ENCODE measurements around the gene TNFAIP3.
"Not testable (repeated sequence)": the region's sequence is repeated elsewhere in the genome, so short reads cannot be mapped to it uniquely, and the experiment has no call there.

The TNFAIP3 gene

DNA sequence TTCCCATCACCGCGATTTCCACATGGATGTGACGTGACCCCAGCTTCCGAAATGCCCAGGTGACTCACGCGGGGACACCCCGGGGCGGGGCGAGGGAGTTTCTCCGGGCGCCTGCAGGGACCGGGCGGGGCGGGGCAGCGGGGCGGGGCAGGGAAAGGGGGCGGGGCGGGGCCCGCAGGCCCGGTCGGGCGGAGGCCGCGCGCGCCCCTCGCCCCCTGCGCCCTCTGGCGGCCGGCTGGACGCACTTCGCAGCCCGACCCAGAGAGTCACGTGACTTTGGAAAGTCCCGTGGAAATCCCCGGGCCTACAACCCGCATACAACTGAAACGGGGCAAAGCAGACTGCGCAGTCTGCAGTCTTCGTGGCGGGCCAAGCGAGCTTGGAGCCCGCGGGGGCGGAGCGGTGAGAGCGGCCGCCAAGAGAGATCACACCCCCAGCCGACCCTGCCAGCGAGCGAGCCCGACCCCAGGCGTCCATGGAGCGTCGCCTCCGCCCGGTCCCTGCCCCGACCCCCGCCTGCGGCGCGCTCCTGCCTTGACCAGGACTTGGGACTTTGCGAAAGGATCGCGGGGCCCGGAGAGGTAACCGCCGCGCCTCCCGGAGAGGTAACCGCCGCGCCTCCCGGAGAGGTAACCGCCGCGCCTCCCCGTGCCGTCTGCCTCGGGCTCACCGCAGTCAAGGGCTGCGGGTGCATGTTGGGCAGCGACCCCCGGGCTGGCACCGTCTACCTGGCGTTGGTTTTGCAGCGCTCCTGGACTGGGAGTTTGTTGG, at the start of gene TNFAIP3:
Gene TNFAIP3, plus strand, starts transcription at position 346 of the 771 bp plus-strand sequence. CDS start 3,969 bp downstream, outside the sequence.
- DNase-seq = peak; percentile 93

DNA sequence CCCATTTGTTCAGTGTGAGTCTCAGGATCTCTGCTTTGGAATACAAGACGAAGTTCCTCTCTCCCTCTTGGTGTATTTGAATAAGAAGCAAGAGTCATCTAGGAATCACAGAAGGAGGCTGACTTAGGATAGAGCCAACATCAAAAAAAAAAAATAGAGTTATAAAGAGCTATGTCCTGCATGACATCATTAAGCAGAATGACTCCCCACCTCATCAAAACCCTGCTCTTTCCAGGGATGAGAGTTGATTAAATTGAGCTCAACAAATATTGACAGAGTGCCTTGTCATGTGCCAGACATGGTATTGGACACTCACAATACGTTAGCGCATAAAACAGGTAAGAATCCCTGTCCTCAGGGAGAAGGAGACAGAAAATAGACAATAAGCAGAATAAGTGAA, 48.6 kb upstream of the TNFAIP3 start:
- DNase-seq = no peak

DNA sequence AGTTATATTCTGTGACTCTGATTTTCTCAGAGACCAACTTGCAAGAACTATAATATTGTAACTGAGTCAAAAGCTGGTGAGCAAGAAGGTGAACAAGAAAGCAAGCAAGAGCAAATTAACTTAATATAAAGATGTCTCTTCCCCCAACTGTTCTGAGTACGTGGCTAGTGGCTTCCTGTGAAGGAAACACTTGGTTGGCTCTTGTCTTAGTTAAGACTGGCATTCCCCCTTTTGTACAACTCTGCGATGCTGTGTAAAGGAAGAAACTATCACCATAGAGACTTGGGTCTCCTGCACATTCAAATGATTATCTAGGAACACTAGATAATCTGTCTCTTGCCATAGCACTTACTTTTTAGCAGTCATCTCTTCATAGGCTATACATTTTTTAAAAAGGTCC, 47.3 kb upstream of the TNFAIP3 start:
- DNase-seq = no peak

DNA sequence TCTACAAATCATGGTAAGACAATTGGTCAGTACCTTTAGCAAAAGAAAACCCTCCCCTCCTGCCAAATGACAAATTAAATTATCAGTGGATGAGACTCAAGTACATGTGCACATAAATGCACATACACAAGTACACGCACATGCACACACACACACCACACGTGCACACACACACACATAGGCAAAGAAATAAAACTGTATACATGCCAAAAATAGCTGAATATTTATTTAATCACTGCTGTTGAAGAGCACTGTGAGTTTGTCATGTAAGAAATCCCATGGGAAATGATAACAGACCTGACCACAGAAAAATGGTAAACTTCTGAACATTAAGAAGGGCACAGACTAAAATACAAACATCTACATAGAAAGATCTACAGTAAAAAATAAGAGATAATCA, 46.6 kb upstream of the TNFAIP3 start:
- DNase-seq = no peak

DNA sequence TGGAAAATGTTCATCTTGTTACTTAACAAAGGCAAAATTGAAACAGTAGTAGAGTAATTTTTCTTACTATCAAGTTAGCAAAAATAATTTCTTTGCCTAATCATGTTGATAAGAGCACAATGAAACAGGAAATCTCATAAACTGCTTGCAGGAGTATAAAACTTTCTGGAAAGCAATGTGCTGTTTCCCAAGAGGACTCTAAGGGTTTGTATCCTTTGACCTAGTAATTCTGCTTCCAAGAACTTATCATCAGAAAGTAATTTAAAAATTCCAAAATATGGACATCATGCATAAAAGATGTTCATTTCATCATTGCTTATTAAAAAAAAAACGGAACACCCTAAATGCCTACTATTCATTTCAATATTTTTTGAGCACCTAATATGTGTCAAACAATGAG, 46.1 kb upstream of the TNFAIP3 start:
- no peak for DNase-seq

DNA sequence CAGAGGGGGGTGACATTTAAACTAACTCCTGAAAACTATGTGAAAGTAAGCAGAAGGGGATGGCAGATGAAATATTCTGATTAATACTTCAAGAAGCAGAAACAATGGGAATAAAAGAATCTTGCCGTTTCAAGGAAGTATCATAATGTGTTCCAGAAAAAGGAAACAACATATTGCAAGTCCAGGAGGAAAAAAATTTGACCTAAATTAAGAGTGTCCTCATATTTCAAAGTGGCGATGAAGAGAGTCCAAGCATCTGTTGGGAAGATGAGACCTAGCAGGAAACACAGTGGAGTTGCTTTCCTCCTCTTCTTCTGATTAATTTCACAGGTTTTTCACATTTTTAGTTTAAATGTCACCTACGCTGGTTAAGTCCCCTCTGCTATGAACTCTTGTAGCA, 45.6 kb upstream of the TNFAIP3 start:
- no peak for DNase-seq

DNA sequence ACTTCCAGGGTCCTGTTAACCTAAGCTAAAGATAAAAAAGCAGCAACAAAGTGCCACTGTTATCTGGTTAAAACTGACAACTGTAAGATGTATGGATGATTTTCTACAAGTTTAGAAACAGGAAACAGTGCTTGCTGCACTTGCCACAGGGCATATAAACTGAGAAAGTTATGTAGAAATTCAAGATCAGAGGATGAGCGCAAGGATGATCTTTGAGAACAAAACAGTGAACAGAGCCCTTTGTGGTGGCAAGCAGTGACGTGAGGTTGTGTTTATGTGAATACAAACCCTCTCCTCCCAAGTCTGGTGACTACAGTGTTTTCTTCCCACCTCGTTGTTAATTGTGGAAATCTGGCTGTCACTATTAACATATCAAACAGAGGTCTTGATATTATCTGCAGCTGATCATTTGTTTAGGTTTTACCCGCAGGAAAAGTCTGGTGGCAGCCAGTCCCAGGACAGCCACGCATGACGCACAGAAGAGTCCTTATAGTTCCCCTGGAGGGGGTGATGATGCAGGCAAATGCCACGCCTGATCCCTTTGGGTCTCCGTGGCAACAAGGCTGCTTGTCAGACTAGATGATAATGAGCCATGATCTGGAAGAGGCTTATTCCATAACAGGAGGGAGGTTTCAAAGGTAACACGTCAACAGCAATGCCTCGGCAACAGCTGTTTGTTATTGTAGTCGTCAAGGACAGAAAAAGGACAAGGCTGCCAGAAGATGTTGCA, 43.1 kb upstream of the TNFAIP3 start:
- no peak for DNase-seq

DNA sequence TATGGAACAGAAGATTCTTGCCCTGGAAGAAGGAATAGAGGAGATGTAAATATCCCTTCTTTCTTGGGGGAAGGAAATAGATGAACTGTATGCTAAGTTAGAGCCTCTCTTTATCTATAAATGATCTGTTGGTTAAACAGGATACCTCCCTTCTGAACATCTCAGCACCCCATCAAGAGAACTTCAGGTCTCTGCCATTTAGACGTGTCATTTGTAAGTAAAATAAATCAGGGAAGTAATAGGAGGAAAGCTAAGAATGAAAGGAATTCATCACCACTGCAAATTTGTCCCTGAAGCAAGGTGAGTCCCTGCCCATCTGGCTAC, 42.5 kb upstream of the TNFAIP3 start:
- DNase-seq = no peak

DNA sequence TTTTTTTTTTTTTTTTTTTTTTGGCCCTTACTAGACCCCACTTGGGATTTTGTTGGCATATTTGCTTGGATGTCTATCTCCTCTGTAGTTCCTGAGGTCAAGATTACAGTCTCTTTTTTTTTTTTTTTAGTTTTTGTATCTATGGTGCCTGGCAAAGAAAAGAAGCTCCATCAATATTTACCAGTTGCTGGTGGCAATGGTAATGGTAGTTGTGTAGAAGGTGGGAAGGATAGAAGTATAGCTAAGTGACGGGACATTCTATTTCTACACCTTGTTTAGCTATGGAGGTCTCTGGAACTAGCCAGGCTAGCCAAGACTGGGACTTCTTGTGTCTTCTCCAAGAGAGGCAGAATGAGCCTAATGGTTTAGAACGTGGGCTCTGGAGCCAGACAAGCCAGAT, 42.2 kb upstream of the TNFAIP3 start:
- DNase-seq = no peak

DNA sequence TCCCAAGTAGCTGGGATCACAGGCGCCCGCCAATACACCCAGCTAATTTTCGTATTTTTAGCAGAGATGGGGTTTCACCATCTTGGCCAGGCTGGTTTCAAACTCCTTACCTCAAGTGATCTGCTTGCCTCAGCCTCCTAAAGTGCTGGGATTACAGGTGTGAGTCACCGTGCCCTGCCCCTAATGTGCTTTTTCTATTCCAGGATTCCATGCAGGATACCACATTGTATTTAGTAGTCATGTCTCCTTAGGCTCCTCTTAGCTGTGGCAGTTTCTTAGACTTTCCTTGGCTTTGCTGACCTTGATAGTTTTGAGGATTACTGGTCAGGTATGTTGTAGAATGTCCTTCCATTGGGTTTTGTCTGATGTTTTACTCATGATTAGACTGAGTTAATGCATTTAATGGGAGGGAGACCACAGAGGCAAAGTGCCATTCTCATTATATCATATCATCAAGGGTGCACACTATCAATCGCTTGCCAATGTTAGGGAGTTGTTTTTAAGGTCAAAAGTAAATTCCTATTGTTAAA, 39.6 kb upstream of the TNFAIP3 start:
- no peak for DNase-seq

DNA sequence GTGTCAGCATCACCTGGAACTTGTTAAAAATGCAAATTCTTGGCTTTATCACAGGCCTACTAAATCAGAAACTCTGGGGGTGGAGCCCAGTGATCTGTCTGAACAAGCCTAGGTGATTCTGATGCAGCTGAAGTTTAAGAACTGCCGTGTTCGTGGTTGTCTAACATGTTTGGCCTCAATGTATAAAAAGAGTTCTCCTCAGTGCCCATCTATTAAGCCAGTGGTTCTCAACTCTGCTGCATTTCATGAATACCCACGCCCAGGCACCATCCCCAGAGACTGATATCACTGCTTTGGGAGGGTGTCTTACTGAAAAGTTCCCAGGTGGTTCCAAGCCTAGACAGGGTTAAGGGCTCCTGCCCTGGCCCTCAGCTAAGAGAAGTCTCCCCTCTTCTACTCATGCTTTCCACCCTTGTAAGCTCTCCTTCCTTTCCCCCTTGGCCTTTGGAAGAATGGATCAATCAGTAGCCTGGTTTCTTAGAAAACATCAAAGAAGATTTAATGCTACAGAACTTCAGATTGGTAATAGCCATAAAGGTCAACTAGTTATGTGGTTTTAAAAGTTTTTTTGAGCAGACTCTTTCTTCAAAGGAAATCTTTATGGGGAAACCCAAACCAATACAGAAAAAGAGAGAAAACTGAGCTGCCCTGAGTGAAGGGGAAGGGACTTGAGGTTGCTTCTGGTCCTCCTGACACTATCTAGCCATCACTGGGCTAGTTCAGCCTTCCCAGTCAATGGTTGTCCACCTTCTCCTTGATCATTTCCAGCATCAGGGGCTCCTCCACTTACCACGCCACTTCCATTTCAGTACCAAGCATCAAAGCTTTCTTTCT, 38.9 kb upstream of the TNFAIP3 start:
- DNase-seq = no peak

DNA sequence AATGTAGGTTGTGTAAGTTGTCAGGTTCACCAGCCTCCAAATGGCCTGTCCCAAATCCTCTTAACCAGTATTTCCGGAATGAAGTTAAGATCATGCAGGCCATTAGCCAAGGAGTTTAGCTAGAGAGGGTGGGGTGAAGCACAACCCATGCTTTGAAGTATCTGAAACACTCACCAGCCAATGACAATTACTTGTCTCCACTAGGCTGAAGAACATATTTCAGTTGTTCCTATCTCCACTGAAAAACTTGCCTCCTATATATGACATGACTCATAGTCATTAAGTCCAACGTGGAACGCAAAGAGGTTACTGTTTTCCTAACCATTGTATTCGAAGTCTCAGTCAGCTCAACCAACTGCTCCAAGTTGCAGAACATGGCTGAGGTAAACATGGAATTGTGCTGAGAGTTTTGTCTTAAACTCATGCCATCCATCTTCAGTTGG, 37.4 kb upstream of the TNFAIP3 start:
- DNase-seq = no peak

DNA sequence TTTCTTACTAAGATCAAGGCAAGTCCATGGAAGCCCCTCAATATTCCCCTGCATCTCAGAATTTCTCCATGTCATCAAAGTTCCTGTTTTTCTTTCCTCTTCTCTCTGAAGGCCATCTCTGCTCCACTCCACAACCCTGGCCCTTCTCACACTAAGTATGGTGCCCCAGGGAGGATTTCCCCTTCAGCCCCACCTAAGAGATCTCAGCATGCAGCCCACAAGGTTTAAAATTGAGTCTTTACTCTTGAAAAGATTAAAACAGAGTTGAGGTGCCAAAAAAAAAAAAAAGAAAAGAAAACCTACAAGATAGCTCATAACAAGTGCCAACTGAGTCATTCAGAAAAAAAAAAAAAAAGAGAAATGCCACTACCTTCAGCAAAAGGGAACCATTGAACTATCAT, 36.5 kb upstream of the TNFAIP3 start:
- DNase-seq = no peak

DNA sequence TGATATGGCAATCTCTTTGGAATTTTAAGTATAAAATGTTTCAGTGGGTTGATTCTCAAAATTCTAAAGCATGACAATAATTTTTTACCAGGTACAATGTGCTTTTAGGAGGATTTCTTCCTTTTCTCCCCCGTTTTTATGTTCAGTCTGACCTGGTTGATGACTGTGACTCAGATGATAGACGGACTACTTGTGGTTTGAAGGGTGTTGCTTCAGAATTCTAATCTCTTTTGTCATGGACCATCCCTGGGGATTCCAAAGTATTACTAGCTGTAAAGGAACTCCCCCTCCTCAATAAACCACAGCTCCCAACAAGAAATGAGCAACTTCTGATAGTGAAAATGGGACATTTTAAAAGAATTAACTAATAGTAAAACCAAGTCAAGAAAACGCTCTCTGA, 34.9 kb upstream of the TNFAIP3 start:
- DNase-seq = no peak

DNA sequence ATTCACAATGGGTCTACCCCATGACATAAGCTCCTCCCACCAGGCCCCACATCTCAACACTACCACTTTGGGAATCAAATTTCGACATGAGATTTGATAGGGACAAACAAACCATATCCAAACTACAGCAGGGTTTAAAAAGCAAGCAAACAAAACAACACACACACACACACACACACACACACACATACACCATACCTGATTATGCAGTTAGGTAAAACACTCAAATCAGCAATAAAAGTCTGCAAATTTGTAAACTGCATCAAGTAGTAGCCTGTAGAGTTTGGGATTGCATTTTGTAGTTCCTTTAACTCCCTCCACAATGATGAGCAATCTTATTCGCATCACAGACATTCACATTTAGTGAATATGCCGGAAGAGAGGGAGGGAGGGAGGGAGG, 32.6 kb upstream of the TNFAIP3 start:
- DNase-seq = no peak

DNA sequence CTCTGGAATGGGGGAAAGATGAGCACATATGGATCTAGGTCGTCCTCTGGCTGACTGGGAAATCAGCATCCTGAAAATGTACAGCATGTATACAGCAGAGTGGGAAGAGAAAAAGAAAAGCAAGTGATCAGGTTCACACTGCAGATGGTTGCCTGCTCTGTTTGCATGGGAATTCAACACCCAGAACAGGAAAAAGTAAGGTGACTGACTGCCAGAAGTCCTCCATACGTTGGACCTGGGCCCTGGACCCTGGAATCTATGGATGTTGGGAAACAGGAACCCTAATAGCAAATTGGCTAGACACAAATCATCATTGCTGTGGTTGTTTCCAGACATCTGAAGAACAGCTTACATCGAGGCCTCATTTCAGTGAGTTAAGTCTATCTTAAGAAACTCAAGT, 30.3 kb upstream of the TNFAIP3 start:
- no peak for DNase-seq

DNA sequence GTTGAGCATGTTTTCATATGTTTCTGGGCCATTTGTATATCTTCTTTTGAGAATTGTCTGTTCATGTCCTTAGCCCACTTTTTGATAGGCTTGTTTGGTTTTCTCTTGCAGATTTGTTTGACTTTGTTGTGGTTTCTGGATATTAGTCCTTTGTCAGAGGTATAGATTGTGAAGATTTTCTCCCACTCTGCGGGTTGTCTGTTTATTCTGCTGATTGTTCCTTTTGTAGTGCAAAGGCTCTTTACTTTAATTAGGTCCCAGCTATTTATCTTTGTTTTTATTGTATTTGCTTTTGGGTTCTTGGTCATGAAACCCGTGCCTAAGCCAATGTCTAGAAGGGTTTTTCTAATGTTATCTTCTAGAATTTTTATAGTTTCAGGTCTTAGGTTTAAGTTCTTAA, 29.0 kb upstream of the TNFAIP3 start:
- not testable (repeated sequence) for DNase-seq

DNA sequence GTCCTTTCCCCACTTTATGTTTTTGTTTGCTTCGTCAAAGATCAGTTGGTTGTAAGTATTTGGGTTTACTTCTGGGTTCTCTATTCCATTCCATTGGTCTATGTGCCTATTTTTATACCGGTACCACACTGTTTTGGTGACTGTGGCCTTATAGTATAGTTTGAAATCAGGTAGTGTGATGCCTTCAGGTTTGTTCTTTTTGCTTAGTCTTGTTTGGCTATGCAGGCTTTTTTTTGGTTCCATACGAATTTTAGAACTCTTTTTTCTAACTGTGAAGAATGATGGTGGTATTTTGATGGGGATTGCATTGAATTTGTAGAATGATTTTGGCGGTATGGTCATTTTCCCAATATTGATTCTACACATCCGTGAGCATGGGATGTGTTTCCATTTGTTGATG, 28.5 kb upstream of the TNFAIP3 start:
- not testable (repeated sequence) for DNase-seq

DNA sequence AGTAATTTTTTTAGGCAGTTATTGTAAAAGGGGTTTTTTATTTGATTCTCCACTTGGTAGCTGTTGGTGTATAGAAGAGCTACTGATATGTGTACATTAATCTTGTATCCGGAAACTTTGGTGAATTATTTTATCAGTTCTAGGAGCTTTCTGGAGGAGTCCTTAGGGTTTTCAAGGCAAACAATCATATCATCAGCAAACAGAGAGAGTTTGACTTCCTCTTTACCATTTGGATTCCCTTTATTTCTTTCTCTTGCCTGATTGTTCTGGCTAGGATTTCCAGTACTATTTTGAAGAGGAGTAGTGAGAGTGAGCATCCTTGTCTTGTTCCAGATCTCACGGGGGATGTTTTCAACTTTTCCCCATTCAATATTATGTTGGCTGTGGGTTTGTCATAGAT, 28.0 kb upstream of the TNFAIP3 start:
- DNase-seq = no peak

DNA sequence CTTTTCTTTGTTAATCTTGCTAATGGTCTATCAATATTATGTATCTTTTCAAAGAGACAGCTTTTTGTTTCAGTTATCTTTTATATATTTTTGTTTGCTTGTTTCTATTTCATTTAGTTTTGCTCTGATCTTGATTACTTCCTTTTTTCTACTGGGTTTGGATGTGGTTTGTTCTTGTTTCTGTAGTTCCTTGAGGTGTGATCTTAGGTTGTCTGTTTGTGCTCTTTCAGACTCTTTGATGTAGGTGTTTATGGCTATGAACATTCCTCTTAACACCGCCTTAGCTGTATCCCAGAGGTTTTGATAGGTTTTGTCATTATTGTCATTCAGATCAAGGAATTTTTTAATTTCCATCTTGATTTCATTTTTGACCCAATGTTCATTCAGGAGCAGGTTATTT, 26.8 kb upstream of the TNFAIP3 start:
- DNase-seq = no peak

DNA sequence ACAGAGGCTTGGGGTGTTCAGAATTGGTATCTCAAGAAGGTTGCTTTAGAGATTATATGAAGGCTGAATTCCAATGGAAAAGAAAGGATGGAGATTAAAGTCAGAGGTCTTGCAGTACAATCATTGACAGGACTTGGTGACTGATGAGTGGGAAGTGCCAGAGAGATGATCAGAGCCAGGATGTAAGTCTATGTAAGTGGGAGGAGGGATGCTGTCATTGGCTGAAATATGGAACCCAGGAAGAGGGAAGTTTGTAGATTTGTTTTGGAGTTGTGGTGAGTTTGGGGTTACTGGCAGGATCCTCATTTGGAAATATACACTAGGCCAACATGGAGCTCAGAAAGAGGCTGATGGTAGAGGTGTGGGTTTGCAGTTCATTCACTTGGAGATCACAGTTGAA, 23.8 kb upstream of the TNFAIP3 start:
- no peak for DNase-seq

DNA sequence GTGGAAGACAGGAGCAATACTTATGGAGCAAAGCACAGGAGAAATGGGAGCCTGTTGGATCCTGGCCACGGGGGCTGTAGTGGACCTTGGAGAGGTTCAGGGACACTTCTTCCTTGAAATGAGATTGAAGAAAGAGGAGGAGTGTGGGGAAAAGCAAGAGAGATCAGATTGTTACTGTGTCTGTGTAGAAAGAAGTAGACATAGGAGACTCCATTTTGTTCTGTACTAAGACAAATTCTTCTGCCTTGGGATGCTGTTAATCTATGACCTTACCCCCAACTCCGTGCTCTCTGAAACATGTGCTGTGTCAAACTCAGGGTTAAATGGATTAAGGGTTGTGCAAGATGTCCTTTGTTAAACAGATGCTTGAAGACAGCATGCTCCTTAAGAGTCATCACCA, 22.7 kb upstream of the TNFAIP3 start:
- DNase-seq = not testable (repeated sequence)

DNA sequence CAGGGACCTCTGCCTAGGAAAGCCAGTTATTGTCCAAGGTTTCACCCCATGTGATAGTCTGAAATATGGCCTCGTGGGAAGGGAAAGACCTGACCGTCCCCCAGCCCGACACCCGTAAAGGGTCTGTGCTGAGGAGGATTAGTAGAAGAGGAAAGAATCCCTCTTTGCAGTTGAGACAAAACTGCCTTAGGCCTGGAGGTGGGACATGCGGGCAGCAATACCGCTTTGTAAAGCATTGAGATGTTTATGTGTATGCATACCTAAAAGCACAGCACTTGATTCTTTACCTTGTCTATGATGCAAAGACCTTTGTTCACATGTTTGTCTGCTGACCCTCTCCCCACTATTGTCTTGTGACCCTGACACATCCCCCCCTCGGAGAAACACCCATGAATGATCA, 22.3 kb upstream of the TNFAIP3 start:
- DNase-seq = not testable (repeated sequence)

DNA sequence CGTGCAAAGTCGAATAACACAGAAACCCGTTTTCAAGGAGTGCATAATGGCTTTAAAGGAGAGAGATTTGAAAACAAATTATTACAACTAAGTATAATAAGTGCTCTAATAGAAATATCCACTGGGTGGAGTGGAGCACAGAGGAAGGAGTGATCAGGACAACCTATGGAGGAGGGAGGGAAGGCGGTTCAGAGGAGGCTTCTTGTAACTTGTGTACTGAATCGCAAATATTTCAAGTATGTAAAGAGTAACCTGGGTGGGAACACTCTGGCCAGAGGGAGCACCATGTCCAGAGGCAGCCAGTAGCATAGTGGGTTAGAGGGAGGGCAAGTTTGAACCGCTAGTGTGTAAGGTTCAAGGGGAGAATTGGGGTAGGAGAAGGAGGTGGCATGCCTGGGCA, 21.6 kb upstream of the TNFAIP3 start:
- no peak for DNase-seq

Measured in RPMI8226 (cell line).